ENCODE measurements around the gene THSD4. TPM values are rescaled to one million over a fixed set of nuclear protein-coding genes. Genes with fewer than 3 reads are reported as not detected.

THSD4 gene
- total and polyA plus RNA-seq, 9 of the 15 experiments (the other 6 are each of a cell fraction or from before 2014, with no cell fraction given): 0.04 TPM; not detected in 5

DNA sequence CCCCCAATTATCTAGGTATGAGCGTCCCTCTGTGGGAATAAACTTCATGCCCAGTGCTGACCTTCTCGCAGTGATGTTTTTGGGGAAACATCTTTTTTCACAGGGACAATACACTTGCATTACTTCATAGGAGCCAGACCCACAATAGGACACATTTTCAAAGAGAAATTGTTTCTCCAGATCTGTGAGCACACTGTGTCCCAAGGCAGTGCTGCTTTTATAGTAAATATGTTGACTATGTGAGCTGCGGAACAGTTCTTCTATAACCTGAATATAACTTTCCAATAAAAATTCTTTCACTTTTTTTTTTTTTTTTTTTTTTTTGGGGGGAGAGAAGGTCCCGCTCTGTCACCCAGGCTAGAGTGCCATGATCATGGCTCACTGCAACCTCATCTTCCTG is 17.4 kb upstream of the THSD4 start:
- in situ Hi-C loops (cut with MboI) (no loop called here), intact Hi-C loops (cut with micrococcal nuclease) (no loop called here)
- ATAC-seq (no peak), FAIRE-seq (no peak), DNase-seq (ENCODE audit: extremely low read depth in 1 of 4, low spot score in 3 of 4) (no peak)
- POLR2A ChIA-PET: no interaction called here
- 0% methylated on average over 4 of the region's 4 CpGs for WGBS (ENCODE audit: insufficient coverage, low coverage, missing lambda C conversion rate)
- no peak for TF ChIP-seq HNRNPH1 (optimal IDR thresholded peaks at IDR 0.05; ENCODE audit: low read depth, low read length)
- H3K79me2 ChIP-seq (ENCODE audit: control insufficient read depth, insufficient read depth, low read length): no peaks in the 10 kb centered on the region
- H3K9me1 ChIP-seq (ENCODE audit: control insufficient read depth, insufficient read depth, low read length): no peaks in the 10 kb centered on the region
- no peak overlapping the region for H3K9ac ChIP-seq (ENCODE audit: insufficient read depth in 1 of 2, low read depth in 2 of 2, low read length in 2 of 2)
- CTCF ChIA-PET (ENCODE audit: low intra/inter-chr PET ratio): no interaction called here
- H3K27ac ChIP-seq (ENCODE audit: extremely low read depth, low read depth, low read length): no peak overlapping the region
- H2AFZ ChIP-seq (ENCODE audit: low read depth, low read length): no peak overlapping the region
- H3K4me3 ChIP-seq: no peak overlapping the region
- H3K4me2 ChIP-seq (ENCODE audit: insufficient read depth, low read length): no peak overlapping the region
- H3K36me3 ChIP-seq (ENCODE audit: control insufficient read depth, insufficient read depth, low read length): no peaks in the 10 kb centered on the region
- no peaks in the 10 kb centered on the region for H4K20me1 ChIP-seq (replicated peaks; ENCODE audit: control insufficient read depth, insufficient read depth, low read length)
- no peaks in the 10 kb centered on the region for H3K4me1 ChIP-seq (replicated peaks in 1 of 2; ENCODE audit: control insufficient read depth in 2 of 2, insufficient read depth in 2 of 2, low read length in 2 of 2)
- H3K27me3 ChIP-seq (ENCODE audit: control insufficient read depth in 2 of 2, insufficient read depth in 2 of 2, low read length in 2 of 2): no peaks in the 10 kb centered on the region
- BruUV-seq (replicated peaks): no TSS peak
- H3K9me3 ChIP-seq (replicated peaks; ENCODE audit: control insufficient read depth, insufficient read depth, low read depth, low read length): no peaks in the 10 kb centered on the region

DNA sequence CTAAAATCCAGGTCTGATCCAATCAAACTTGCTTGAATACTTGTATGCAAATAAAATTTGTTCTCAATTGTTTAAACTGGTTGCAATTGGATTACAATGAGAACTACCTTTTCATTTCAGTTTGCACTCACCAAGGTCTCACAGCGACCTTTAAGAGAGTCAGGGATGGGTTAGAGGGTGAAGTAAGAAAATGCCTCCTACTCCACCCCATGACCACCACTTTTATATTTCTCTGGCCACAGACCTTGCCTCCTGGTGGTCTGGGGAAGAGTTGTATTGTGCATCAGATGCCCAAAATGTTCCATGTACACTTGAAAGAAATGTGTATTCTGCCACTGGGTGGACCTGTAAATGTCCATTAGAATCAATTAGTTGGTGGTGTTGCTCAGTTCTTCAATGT is 16.4 kb upstream of the THSD4 start:
- H3K36me3 ChIP-seq (ENCODE audit: control insufficient read depth, insufficient read depth, low read length): no peaks in the 10 kb centered on the region
- no peak for DNase-seq (ENCODE audit: extremely low read depth in 1 of 4, low spot score in 3 of 4)
- no peaks in the 10 kb centered on the region for H3K9me1 ChIP-seq (ENCODE audit: control insufficient read depth, insufficient read depth, low read length)
- intact Hi-C loops (cut with micrococcal nuclease): no loop called here
- H4K20me1 ChIP-seq (replicated peaks; ENCODE audit: control insufficient read depth, insufficient read depth, low read length): no peaks in the 10 kb centered on the region
- POLR2A ChIA-PET: no interaction called here
- H2AFZ ChIP-seq (ENCODE audit: low read depth, low read length): no peak overlapping the region
- no peak for FAIRE-seq
- H3K9me3 ChIP-seq (replicated peaks; ENCODE audit: control insufficient read depth, insufficient read depth, low read depth, low read length): no peaks in the 10 kb centered on the region
- no peaks in the 10 kb centered on the region for H3K79me2 ChIP-seq (ENCODE audit: control insufficient read depth, insufficient read depth, low read length)
- no peaks in the 10 kb centered on the region for H3K4me1 ChIP-seq (replicated peaks in 1 of 2; ENCODE audit: control insufficient read depth in 2 of 2, insufficient read depth in 2 of 2, low read length in 2 of 2)
- no peak overlapping the region for H3K9ac ChIP-seq (ENCODE audit: insufficient read depth in 1 of 2, low read depth in 2 of 2, low read length in 2 of 2)
- CTCF ChIA-PET (ENCODE audit: low intra/inter-chr PET ratio): no interaction called here
- H3K27ac ChIP-seq (ENCODE audit: extremely low read depth, low read depth, low read length): no peak overlapping the region
- WGBS (ENCODE audit: insufficient coverage, low coverage, missing lambda C conversion rate): 6% methylated on average over 1 of the region's 1 CpG
- no peak for ATAC-seq
- in situ Hi-C loops (cut with MboI): no loop called here
- no TSS peak for BruUV-seq (replicated peaks)
- H3K4me2 ChIP-seq (ENCODE audit: insufficient read depth, low read length): no peak overlapping the region
- H3K27me3 ChIP-seq (ENCODE audit: control insufficient read depth in 2 of 2, insufficient read depth in 2 of 2, low read length in 2 of 2): no peaks in the 10 kb centered on the region
- H3K4me3 ChIP-seq: no peak overlapping the region
- TF ChIP-seq, protein P1, sequence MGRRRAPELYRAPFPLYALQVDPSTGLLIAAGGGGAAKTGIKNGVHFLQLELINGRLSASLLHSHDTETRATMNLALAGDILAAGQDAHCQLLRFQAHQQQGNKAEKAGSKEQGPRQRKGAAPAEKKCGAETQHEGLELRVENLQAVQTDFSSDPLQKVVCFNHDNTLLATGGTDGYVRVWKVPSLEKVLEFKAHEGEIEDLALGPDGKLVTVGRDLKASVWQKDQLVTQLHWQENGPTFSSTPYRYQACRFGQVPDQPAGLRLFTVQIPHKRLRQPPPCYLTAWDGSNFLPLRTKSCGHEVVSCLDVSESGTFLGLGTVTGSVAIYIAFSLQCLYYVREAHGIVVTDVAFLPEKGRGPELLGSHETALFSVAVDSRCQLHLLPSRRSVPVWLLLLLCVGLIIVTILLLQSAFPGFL (CRISPR knock-in tag; IDR thresholded peaks at IDR 0.05): no peak
- no peak for TF ChIP-seq TEAD4 (IDR thresholded peaks at IDR 0.05; ENCODE audit: low read length)
- TF ChIP-seq TEAD4 (CRISPR knock-in tag; IDR thresholded peaks at IDR 0.05; ENCODE audit: borderline replicate concordance): no peak
- TF ChIP-seq MYNN (IDR thresholded peaks at IDR 0.05): no peak
- TF ChIP-seq MYNN (CRISPR knock-in tag; IDR thresholded peaks at IDR 0.05): no peak
- no peak for TF ChIP-seq PTBP1 (IDR thresholded peaks at IDR 0.05; ENCODE audit: low read depth, low read length)
- no peak for TF ChIP-seq ELF1 (tag; IDR thresholded peaks at IDR 0.05)
- no peak for TF ChIP-seq HOXB6 (CRISPR knock-in tag; IDR thresholded peaks at IDR 0.05; ENCODE audit: borderline replicate concordance)
- TF ChIP-seq ZNF253 (CRISPR knock-in tag; conservative IDR thresholded peaks at IDR 0.05): no peak
- TF ChIP-seq, protein P2, sequence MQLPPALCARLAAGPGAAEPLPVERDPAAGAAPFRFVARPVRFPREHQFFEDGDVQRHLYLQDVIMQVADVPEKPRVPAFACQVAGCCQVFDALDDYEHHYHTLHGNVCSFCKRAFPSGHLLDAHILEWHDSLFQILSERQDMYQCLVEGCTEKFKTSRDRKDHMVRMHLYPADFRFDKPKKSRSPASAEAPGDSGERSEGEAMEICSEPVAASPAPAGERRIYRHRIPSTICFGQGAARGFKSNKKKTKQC (CRISPR knock-in tag; IDR thresholded peaks at IDR 0.05): no peak
